HG03097 (cell line): ENCODE results near the gene GJA10.

ENCODE experiments used
- ATAC-seq: cut with Tn5 transposase; IDR thresholded peaks from one replicate; pipeline ENCODE4 v1.9.1; 2021; ENCODE audit not compliant: unreplicated experiment, low FRiP score

Gene GJA10

DNA sequence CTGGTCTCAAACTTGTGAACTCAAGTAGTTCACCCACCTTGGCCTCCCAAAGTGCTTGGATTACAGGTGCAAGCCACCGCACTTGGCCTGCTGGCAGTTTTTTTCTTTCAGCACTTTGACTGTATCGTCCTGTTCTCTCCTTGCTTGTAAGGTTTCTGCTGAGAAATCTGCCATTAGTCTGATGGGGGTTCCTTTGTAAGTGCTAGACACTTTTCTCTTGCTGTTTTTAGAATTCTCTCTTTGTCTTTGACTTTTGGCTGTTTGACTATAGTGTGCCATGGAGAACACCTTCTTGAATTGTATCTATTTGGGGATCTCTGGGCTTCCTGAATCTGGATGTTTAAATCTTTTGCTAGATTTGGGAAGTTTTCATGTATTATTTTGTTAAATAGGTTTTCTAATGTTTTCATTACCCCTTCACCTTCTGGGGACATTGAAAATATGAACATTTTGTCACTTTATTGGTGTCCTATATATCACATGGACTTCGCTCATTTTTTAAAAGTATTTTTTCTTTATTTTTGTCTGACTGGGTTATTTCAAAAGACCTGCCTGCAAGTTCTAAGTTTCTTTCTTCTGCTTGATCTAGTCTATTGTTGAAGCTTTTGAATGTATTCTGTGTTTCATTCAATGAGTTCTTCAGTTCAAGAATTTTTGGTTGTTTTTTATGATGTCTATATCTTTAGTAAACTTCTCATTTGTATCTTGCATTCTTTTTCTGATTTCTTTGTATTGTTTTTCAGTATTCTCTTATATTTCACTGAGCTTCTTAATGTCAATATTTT lies 22.1 kb downstream of the GJA10 start:
- ATAC-seq: no peak

GRCh38 chr6:89917216-89917615 lies 22.9 kb downstream of the GJA10 start:
- ATAC-seq: no peak

DNA sequence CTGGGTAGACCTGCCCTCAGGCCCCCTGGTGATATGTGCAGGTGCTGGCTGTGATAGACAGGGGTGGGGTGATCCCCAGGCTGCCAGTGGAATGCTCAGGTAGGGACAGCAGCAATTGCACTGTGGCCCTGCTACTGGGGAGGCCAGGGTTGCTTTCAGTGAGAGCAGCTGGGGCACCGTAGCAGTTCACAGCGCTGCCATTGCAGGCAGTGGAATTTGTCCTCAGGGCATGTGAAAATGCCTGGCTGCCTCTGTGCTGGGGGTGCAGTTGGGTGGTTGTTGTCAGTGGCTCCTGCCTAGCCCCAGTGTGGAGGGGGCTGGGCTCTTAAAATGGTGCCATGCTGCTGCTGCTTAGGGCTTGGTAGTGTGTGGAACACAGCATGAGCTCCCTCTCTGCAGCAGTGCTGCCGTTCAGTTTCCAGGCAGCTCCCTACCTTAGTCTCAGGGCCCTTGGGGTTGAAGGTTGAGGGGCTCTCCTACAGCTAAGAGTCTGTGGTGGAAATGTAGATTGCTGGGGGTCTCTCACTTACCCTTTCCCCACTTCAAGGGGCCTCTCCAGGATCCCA lies 23.6 kb downstream of the GJA10 start:
- ATAC-seq: no peak

DNA sequence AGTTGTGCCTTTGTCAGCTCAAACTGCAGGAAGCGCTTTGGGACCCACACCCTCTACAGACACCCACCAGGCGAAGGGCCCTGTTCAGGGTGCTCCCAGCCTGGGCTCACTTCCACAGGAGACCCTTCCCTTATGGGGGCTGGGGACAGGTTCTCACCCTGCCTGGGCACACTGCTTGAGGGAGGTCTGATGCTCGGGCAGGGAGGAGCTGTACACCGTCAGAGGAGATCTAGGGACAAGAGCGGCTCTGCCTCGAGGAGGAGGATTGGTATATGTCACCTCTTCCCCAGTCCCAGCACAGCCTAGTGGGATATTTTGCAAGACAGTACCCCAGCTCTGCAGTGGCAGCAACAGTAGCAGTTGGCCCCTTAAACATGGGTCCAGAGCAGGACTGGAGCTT lies 26.9 kb downstream of the GJA10 start:
- no peak for ATAC-seq

DNA sequence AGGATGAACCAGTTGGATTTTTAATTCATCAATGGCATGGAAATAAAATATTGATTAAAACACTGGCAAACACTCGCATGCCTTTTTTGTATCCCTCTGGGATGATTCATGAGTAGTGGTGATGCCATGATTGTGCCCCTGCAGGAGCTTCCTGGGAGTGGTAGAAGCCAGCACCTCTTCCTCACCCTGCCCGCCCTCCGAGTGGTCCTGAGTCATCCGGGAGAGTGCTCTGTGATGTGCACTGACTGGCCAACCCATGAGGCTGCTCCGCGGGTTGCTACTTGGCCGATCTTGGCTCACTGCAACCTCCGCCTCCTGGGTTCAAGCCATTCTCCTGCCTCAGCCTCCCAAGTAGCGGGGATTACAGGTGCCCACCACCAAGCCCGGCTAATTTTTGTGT lies 27.4 kb downstream of the GJA10 start:
- no peak for ATAC-seq

- no peak for ATAC-seq
Measured at GRCh38 chr6:89924231-89924630, 30.0 kb downstream of the GJA10 start.

- no peak for ATAC-seq
Measured at GRCh38 chr6:89925826-89926225, 31.6 kb downstream of the GJA10 start.

DNA sequence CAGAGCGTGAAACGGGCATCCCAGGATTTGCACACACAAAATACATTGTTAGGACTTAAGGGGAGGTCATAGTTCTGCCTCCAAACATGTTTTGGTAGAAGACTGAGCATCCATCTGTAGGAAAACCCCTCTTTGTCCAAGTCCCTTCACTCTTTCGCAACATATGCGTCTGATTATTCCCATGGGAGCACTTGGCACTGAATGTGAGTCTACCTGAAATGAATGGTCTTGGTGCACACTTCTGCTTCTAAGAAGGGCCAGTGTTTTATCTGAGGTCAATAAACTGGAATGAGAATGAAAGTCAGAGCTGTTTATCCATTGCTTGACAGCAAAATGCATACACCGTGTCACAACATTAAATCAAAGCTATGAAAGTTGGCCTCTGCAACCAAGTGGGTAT lies 33.0 kb downstream of the GJA10 start:
- no peak for ATAC-seq

DNA sequence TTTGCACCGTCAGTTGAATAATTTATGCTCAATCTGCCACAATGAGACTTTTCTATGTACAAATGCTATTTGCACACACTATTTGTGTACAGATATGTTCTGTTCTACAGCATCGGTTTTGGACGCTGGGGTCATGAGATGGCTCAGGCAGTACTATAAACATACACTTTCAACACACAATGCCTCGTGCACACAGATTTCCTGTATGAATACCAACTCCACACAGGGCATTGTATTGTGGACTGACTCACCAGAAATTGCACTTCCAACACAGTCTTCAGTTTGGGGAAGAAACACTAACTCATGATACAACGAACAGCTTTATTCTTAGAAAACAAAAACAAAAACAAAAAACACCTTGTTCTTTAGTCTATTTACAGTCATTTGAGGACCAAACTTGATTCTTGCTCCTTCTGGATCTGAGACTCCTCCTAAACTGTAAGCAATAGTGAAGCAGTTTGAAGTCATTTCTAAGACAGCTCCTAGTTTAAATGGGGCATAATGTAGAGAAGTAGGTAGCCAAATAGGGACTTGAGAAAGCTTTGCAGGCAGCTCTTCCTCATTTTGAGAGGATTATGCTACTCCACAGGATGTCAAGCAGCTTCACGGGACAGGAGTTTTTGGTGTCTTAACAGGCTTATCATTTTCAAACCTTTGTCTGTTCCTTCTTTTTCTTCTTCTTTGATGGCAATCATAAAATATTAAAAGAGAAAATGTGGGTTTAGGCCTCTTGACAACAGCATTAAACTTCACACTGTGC lies 33.7 kb downstream of the GJA10 start:
- no peak for ATAC-seq

GRCh38 chr6:89928604-89929003 lies 34.3 kb downstream of the GJA10 start:
- no peak for ATAC-seq

DNA sequence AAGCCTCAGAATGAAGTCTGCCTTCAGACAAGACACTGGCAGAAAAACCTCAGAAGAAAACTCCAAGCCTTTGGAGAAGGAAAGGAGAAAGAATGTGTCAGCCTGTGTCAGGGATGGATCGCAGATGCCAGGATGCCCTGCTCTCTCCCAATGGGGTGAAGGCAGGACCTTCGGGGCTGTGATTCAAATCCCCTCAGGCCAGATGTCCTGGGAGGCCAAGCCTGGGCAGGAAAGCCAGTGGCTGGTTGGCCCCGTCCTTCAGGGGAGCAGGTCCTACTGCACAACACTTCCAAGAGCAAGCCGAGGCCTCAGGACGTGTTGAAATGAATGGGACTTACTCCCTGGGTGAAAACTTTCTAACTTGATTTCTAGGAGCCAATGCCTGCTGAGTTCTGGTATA lies 36.5 kb downstream of the GJA10 start:
- no peak for ATAC-seq

- no peak for ATAC-seq
Measured at GRCh38 chr6:89932245-89932802, 38.1 kb downstream of the GJA10 start.

DNA sequence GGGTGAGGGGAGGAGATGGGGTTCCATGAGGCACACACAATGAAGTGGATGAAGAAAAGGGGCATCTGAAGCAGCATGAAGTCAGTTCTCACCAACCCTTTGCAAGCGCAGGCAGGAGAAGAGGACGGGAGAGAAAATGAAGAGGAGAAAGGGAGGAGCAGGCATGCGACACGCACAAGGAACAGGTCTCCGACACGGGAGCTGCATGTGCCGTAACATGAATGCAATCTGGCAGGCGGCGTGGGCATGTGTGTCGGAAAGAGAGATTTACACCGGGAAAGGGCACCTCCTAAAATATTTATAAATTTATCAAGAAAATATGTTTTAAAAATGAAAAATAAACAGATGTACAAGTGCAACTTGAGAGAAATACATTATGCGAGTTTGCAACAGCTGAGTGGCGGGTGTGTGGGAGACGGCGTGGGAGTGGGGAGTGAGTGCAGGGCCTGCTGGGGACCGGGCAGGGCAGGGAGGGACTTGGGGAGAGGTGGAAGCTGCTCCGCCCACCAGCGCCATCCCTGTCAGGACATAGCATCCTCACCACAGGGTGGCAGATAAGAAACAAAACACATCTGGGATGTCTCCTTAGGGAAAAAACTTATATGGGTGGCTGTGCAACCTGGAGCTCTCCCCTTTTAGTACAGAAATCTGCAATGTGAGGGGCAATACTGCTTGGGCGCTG lies 40.6 kb downstream of the GJA10 start:
- no peak for ATAC-seq

DNA sequence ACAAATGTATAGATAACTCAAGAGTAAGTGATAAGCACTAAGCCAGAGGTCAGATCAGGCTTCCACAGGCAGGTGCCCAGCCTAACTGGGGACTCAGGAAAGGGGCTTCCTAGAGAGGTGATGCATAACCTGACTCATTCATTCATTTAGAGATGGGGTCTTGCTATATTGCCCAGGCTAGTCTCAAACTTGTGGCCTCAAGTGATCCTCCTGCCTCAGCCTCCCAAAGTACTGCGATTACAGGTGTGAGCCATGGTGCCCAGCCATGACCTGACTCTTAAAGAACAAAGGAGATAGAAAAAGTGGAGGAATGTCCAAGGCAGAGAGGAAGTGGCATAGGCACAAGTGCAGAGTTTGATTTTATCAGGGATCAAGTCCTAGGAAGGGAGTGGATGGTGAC lies 41.9 kb downstream of the GJA10 start:
- no peak for ATAC-seq

DNA sequence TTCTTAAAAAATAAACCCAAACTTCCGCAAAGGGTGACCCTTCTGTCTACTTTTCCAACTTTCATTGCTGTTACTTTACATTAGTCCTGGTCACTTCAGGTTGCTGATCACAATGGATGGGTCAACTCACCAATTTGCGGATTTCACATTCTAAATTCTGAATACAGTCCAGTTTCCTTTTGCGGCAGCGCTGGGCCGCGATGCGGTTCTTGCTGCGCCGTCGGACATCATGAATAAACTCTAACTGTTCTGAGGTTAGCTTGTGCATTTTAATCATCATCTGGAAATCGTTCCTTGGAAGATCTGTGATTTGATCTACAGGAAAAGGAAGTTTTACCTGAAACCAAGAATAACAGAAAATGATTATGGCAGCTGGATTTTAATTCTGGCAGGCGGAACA lies 43.7 kb downstream of the GJA10 start:
- ATAC-seq: no peak

- no peak for ATAC-seq
Measured at GRCh38 chr6:89939144-89939543, 44.9 kb downstream of the GJA10 start.

GRCh38 chr6:89940225-89941027 lies 46.2 kb downstream of the GJA10 start:
- no peak for ATAC-seq

- no peak for ATAC-seq
Measured at GRCh38 chr6:89941031-89941762, 46.9 kb downstream of the GJA10 start.

GRCh38 chr6:89941763-89942497 lies 47.7 kb downstream of the GJA10 start:
- ATAC-seq: no peak
